Tongue (tissue), 2 donors: ENCODE data around the gene ZFHX3. TPM values are rescaled to one million over a fixed set of nuclear protein-coding genes. Genes with fewer than 3 reads are reported as not detected.

Experiments used
- DNase-seq: peaks from one replicate; pipeline ENCODE4 v3.0.0-alpha.2; 2015
- total RNA-seq: library from RNA; depleted of rRNA; stranded (reverse); fragments of >200 nt; gene quantifications from one replicate; pipeline ENCODE4 v1.2.3, GENCODE V29; 2014

Gene ZFHX3
- total RNA-seq, 1 donor from 2014 or later = 12.7 TPM

- peak; percentile 45 for DNase-seq
Observed at GRCh38 chr16:72875291-72876031, 172.5 kb downstream of the ZFHX3 start.

DNA sequence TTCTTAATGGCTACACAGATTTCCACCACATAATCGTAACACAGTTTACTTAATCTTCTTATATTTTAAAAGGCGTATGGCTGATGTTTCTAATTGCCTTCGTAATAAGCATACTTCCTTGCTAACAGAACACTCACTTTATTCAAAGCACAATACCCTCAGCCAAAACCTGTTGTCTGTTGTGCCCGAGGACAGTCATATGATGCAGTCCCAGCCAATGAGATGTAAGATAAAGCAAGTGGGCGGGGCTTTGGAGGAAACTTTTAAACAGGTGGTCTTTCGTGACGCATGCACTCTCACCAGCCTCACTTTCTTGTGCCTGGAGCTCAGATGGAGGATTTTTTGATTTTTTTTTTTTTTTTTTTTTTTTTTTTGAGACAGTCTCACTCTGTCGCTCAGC, 174.1 kb downstream of the ZFHX3 start:
- no peak for DNase-seq

- no peak for DNase-seq
Observed at GRCh38 chr16:72873044-72873443, 174.9 kb downstream of the ZFHX3 start.

GRCh38 chr16:72865835-72866234, 182.1 kb downstream of the ZFHX3 start:
- DNase-seq = no peak

- DNase-seq = no peak
Observed at GRCh38 chr16:72865258-72865657, 182.7 kb downstream of the ZFHX3 start.

DNA sequence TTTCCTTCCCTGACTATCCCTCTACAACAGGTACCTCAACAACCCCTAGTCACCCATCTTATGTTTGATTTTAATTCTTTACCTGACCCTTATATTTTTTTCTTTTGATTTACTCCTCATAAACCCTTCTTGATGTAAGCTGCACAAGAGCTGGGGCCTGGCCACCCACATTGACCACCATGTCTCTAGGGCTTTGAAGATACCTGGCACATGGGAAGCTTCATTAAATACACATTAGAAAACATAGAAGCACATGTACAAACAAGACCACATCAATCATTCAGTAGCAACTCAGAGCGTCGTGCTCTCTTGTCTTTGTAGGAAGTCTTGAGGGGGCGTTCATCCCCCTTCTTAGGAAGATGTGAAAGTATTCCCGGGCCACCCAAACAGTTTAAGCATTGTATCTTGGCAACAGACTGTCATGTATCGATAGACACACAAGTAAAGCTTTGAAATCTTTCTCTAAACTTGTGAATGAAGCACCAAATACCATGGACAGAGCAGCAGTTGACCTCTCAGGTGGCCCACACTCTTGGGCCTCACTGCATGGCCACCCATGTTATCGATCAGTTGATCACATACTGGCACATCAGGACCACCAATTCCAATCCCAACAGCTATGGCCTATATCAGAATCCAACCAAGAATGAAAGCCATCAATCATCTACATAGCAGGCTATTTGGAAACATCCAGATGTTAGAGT, 183.6 kb downstream of the ZFHX3 start:
- no peak for DNase-seq

GRCh38 chr16:72862090-72862489, 185.8 kb downstream of the ZFHX3 start:
- DNase-seq = no peak

DNA sequence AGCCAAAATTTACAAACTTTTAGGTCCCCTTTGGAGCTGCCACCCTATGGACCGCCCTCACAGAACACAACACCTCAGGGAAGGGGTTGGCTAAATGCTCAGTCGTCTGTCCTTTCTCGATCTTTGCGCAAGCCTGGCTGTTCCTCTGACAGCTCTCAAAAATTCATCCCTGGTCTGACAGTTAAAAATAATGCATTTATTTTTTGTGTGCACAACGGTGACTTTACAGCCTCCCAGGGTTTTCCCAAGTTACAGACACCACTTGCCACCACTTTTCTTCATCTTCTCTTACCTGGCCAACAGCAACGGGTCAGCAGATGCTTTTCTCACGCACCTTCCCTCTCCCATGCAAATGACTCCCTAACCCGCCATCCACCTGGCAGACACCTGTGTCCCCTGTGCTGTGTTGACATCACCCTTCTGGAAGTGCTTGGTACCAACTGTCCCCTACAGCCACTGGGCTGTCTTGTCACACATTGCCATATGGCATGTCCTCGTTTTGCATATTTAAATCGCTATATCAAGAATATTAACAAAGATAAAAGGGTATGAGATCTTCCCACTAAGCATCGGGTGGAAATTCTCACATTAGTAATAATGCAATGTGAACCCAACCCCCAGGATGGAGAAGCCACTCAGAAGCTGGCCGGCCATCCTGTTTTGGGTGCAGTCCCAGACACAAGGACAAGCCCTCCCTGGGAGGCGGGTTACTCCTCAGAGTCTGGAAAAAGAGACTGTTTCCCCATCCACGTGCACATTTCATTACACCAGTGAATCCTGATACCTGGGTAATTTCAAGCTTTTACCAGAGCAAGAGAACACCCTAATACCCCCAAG, 187.0 kb downstream of the ZFHX3 start:
- DNase-seq = no peak

DNA sequence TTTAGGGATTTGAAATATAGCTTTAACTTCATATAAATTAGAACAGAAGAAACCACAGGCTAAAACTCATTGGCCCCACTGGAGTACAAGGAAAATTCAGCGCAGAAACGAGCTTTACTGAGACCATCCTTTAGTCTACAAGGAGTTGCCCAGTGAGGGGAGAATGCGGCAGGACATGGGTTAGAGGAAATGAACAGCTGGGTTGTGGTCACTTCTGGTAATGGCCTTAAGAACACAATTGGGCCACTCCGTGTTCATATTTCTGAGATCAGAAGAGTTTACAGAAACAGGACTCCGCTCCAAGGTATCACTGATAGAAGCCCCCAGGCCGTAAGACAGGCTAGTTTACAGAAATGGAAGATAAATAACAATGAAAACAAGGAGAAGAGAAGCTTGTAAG, 188.3 kb downstream of the ZFHX3 start:
- DNase-seq = no peak

DNA sequence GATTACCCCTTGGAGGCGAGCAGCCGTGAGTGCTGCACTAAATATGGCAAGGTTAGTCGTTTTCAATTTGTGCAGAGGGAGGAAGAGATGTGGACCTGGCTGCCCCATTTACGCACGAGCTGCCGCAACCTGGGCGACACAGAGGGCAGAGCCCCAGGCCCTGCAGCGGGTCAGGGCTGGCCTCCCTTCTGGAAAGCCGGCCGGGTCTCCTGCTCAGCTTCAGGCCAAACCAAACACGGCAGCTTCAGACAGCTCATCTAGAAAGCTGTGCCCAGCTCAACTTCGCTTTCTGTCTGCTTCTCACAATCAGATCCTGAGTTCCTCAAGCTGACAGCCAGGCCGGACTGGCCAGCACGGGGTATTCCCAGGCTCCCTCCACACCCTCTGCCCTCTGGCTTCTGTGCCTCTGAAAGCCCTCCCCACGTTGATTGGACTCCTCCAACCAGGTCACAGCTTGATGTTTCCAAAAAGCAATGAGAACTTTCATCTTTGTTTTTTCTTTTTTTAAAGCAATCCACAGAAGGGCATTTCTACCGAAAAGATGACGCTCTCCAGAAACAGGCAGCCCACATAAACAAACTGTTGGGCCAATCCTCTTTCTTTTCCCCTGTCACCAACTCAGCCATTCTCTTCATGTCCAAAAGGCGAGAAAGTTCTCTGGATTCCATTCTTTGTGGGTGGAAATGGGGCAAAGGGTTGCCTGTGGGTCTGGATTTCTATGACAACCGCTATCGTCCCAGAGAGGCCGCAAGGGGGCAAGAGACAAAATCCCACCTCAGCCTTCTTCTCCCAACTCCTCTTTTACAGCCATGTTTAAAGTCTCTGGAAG, 189.0 kb downstream of the ZFHX3 start:
- DNase-seq = no peak

DNA sequence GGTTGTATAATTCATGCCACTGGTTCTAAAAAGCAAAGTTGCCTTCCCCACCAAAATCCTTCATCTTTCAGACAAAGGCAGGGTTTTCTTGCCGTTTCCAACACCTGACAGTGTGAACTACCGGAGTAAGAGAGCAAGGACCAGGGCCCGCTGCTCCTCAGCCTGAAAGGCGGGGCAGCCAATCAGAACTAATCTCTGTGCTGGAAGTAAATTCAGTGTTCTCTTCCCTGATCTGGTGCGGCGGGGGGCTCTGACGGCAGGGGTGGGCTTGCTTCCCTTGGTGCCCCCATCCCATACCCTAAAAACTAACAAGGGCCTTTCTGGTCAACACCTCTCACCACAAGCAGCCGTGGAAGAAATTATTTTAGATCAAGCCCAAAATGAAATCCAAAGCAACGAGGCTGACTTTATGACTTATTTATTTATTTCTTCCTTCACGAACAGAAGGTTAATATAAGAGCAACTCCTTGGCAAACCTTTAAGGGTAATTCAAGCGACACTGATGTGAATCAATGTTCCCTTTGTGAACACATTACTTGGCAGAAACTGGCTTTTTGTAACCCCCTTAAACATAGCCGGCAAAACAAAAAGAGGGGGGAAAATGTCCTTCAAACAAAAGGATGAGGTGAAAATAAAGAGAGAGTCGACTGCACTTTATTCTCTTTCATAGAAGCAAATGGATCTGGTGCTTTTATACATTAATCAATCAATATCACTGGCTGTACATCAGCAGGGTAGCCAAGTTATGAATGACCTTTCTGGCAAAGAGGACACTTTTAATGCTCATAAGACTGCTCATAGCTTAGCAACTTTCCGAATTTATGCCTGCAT, 189.9 kb downstream of the ZFHX3 start:
- DNase-seq = no peak

DNA sequence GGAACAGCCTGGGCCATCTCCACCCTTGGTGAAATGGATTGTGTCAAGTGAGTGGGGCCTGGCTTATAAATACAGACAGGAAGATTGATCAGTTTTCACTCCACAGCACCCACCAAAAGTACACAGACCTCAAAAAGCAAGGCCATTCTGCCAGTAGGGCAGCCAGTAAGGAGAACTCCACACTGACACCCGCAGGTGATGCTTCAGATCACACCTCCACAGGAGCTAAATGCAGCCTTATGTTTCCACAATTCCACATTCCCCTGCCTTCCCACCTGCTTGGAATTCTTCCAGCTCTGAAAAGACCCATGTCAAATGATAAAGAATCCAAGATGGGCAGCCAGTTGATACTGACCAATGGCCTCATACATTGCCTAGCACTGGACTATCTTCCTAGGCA, 191.1 kb downstream of the ZFHX3 start:
- no peak for DNase-seq

DNA sequence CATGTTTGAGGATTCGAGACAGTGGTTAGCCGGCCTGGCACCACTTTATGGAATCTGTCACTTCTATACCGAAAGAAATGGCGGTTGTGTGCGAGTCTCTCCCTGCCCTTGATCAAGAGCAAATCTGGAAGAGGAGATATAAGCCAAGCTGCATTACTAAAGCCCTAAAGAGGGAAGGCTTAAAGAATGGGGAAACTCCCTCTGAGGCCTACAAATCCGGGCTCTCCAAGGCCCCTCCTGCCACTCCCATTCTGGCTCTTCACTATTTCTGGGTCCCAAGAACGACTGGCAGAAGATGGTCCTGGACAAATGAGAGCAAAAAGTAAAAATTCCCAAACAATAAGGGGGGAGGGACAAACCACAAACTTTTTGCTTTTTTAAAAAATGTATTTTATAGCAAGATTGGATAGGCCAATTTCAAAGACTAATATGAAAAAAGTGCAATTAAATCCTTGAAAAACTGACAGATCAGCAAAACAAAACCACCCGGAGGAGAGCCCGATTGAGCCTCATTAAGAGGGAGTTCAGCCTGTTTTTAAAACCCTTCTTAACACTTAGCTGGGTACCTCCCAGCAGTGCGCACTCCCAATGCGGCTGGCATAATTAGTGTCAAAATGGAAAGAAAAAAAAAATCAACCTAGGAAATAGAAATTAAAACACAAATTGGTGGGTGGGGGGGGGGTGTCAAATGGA, 193.5 kb downstream of the ZFHX3 start:
- DNase-seq = peak; percentile 59

DNA sequence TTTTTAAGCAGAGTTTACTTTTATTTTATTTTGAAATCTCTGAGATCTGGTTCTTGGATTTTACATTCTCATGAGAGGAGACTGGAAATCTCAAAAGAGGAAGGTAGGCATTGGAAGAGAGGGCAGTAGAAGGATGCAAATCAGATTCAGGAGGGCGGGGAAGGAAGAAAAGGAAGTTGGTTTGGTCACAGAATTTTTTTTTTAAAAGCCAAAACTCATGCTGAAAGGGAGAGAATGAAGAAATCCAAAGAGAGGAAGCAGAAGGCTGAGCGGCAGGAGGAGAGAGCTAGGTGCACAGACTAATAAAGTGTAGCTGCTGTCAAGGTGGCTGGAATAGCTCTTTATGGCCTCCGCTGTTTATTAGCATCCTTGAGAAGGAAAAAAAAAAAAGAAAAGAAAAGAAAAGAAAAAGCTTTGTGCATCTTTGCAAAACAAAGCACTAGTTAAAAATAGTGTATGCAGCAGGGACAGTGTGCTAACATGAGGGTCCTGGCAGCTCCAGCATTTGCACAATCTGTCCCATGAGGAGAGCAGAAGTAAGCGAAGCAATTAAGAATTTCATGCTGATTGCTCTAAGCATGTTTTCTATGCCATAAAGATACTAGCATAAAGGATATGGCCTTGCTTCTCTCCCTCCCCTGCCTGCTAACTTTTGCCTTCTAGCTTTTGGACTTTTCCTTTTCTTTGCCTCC, 194.2 kb downstream of the ZFHX3 start:
- DNase-seq = no peak

DNA sequence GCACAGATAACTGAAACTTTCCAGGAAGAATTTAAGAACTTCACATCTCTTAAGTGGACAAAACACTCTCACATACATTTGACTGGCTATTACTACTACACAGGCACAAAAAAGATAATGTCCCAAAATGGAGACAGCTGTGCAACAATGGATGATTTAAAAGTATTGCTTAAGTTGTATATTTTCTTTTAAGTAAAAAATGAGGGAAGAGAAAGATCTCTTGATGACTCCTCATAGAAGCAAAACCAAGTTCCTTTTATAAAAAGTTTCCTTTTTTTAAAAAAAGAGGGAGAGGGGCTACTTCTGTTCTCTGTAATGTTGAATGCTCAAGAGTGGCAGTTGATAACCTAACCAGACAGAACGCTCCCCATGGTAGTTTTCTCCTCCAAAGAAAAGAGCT, 195.5 kb downstream of the ZFHX3 start:
- no peak for DNase-seq

GRCh38 chr16:72850853-72851252, 197.1 kb downstream of the ZFHX3 start:
- DNase-seq = peak; percentile 45

DNA sequence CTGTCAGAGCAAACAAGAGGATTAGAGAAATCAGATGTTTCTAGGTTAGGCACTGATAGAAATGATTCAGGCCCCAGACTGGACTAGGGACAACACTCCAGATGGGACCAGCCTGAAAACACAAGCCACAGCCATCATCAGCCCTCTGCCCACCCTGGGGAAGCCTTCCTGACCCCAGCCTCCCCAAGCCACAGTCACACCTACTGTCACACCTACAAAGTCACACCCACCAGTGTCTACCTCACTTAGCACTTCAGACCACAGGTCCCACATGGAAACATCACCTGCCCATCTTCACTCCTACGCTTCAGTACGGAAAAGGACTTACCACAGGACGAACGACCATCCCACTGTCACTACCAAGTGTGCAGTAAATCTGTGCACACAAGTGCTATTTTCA, 197.9 kb downstream of the ZFHX3 start:
- DNase-seq = no peak

- DNase-seq = peak; percentile 90
Observed at GRCh38 chr16:72848759-72849664, 198.9 kb downstream of the ZFHX3 start.

DNA sequence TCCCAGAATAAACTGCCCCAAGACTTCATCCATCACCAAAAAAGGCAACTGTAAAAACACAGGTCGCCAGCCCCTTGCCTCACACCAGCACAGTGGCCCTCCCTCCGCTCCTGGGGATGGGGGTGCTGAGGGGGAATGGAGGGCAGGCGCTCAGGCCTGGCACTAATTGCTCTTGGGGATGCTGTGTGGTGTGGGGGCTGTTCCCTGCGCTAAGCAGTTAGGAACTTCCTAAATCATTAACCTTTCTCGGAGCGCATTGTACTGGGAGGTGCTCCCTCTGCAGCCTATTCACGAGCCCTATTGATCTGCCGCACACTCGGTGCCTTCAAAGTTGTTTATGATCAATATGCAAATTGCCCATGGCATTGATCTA, 199.9 kb downstream of the ZFHX3 start:
- no peak for DNase-seq
